ENCODE measurements around the gene TRIM25.

TRIM25 gene

DNA sequence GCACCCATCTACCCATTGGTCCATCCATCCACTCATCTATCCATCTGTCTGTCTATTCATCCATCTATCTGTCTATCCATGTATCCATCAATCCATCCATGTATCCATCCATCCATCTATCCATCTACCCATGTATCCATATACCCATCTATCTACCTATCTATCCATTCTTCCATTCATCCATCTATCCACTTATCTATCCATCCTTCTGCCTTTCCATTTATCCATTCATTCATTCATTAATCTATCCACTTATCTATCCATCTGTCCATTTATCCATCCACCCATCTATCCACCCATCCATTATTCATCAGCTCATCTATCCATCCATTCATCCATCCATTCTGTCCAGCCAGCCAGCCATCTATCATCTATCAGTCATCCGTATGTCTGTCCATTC is 21.5 kb downstream of the TRIM25 start:
- no peak for DNase-seq

DNA sequence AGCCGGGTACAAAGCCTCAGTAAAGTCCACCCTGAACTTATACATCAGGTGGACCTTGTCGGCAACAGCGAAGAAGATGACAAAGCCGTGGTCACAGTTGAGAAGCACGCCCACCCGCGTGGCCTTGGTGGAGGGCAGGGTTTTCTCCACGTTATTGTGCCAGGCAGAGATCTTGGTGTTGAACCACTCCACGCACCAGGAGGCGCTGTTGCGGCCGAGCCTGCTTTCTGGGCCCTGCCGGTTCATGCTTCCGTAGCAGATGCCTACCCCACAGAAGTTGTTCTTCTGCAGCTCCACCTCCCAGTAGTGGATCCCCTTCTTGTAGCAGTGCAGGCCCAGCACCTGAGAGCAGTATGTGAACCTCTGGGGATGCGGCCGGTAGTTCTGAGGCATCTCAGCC is 22.1 kb downstream of the TRIM25 start:
- no peak for DNase-seq

DNA sequence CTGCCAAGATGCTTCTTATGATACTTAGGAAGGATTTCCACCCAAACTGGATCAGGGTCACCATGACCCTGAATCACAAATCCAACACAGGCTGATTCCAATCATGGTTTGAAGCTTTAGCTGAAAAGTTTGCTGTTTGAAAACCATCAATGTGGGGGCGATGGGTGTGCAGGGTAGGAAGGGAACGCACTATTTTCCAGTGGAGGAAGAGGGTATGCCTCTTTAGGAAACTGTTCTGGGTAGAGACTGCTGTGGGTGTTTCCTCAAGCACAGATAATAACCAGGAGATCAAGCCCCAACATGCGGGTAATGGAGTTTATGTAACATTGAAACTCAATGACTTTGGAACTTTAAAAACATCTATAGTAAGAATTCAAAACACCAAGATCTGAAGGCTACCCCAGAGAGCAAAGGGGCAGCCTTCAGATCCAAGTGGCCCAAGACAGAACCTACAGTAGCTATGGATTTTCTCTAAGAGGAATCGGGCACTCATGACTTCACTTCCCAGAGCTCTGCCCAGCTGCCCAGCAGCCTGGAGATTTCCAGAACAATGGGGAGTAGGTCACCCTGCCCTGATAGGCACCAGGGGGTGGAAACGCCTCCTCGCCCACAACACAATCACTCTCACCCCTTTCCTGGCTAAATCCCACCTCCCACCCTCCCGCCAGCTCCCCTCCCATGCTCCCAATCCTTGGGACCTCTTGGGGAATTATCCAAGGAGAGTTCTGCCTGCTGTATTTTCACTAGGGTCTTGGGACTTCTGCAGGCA is 22.8 kb downstream of the TRIM25 start:
- no peak for DNase-seq

DNA sequence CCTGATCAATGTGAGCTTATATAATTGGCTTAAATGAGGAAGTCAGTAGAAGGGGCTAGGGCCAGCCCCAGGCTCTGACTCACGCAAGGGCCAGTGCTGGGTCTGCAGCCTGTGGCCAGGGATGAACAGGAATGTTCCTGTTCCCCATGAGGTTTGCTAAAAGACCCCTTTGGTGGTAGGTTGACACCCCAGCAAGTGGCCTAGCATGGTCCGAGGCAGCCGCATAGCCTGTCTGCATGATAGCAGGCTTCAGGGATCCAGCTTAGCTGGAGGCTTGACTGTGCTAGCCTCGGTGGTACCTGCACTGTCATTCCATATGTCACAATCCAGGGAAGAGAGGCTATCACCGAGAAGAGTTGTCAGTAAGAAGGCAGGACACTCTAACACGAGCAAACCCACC is 23.5 kb downstream of the TRIM25 start:
- DNase-seq, result no peak

DNA sequence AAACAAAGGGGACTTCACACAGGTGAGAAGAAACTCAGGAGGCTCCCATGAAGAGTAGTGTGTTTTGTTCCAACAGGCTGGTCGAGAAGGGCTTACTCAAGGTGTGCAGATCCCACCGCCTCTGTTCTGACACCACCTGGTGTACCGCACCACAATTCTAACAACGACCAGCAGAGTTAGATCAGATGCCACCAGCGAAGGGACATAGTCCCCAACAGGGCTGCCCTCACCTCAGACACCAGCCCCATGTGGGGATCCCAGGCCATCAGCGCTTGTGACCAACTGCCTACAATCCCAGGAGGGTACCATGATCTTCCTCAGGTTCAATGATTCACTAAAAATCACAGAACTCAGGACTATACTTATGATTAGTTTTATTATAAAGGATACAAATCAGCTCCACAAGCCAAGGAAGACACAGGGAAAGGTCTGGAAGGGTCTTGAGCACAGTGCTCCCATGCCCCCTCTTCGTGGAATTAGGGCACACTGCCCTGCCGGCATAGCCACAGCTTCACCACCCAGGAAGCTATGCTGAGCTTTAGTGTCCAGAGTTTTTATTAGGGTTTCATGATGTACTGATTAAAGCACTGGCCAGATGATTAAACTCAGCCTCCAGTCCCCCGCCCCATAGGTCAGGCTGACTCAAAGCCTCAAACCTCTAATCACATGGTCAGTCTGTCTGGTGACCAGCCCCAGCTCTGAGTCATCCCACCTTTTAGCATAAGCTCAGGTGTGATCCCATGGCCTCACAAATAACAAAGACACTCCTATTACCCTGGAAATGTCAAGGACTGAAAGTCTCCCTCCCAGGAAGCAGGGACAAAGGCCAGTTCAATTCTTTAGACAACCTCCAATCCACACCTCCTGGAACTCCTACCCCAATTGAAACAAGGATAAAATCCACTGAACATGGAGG is 26.0 kb downstream of the TRIM25 start:
- DNase-seq, result no peak

DNA sequence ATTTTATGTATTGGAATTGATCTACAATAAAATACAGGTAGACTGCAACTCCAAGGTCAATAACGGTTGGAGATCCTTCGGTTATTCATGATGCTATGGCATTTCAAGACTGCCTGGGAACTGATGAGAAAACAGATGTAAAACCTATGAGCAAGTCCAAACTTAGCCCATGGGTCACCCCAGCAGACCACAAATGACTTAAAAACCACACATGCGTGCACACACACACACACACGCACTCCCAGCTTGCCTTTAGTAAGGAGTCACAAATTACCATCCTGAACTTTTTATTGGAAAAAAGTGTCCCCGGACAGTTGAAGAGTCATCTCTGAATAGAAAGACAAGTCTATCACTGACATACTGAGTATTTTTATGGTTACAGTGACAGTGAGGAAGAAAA is 26.7 kb downstream of the TRIM25 start:
- DNase-seq, result no peak

DNA sequence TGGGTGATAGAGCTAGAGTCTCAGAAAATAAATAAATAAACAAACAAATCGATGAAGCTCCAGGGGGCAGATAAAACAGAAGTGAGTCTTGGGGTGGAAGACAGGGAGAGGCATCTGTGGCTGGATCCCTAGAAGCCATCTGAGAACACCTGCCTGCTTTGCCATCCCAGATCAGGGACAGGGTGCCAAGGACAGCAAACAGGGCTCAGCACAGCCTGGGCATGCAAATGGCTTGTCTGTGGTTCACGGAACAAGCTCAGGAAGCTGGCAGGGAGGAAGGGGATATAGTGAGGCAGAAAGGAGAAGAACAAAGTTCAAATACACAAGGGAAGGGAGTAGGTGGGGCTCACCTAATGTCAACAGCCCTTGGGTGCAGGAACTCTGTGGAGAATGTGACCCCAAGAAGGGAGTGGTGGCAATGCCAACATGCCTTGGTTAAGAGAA is 27.5 kb downstream of the TRIM25 start:
- DNase-seq, result no peak

DNA sequence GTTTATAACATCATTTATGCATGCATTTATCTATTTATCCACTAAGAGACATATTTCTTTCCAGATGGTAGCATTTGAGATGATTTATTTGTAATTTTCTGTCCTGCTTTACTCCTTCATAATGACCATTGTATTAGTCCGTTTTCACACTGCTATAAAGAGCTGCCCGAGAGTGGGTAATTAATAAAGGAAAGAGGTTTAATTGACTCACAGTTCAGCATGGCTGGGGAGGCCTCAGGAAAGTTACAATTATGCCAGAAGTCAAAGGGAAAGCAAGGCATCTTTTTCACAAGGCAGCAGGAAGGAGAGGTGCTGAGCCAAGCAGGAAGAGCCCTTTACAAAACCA is 28.6 kb downstream of the TRIM25 start:
- no peak for DNase-seq

DNA sequence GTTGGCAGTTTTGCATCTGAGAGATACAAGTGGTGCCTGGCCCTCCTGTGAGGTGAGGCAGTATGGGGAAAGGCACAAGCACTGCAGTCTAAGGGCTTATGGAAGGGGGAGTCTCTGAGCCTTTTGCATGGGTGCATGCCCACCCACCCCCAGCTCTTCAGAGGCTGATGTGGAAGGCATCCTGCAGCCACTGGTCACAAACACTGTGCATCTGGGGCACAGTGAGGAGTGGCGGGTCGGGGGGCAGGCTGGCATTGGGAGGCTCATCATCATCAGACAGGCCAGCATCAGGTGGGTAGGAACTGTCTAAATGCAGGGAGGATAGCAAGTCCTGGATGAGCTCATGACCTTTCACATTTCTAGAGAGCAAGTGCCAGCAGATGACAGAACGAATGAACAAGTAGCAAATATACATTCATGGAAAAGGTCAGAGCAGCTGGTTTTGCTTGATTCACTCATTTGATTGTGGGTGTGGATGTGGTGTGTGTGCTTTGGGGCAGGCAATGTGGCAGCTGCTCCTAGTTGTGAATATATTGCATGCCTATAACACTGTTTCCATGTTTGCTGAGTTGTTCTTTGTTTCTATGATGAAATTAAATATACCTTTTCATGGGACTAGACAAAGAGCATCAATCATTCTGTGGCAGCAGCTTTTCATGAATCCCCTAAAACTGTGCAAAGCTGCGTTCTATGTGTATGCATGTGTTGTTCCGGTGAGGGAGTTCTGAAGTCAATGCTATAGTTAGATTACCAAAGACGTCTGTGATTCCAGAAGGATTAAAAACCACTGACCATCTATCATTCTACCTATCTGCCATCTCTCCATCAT is 29.2 kb downstream of the TRIM25 start:
- peak; percentile 46 to 87 for DNase-seq

DNA sequence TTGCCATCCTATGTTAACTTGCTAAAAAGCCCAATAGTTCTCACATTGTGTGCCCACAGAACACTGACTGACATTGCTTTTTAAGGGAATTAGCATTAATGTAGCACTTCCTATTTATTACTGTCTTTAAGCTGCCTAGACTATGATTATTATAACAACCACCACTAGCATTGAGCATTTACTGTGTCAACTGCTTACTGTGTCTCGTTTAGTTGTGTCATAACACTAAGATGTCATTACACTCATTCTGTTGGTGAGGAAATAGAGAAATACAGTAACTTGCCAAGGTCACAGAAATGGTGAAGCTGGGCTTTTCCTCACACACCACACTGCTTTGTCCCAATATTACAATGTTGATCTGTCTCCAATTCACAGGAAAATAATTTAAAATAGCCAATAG is 30.2 kb downstream of the TRIM25 start:
- no peak for DNase-seq

DNA sequence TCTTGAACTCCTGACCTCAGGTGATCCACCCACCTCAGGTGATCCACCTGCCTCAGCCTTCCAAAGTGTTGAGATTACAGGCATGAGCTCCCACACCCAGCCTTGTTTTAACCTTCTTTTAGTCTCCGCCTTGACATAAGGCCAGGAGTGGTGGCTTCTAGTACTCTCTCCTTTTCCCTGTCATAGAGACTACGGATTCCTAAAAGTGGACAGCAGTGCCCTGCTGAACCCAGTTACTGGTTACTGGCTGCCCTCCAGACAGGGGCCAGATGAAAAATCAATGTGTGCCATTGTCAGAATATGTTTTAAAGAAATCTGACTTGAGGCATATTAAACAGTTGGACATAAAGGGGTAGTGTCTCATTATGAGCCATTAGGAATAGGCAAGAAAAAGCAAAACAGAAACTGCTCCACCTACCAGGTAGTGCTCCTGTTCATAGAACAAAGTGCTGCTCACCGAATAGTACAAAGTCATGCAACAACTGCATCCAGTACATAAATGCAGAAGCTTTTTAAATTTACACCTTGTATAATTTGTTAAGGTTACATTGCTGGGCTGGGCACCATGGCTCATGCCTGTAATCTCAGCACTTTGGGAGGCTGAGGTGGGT is 32.1 kb downstream of the TRIM25 start:
- no peak for DNase-seq

DNA sequence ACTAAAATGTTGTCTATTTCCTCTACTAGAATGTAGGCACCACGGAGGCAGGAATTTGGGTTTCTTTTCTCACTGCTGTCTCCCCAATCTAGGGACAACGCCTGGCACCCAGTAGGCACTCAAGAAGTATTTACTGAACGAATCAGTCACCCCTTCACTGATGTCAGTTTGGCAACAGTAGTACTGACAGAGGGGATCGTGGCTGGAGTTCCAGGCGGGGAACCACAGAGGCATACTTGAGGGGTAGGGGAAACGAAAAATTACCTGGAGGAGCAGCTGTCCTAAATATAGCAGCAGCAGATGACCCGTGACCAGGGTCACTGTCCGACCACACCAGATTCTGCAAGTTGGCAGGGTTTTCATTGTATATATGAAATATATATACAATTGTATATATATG is 33.3 kb downstream of the TRIM25 start:
- DNase-seq, result no peak

DNA sequence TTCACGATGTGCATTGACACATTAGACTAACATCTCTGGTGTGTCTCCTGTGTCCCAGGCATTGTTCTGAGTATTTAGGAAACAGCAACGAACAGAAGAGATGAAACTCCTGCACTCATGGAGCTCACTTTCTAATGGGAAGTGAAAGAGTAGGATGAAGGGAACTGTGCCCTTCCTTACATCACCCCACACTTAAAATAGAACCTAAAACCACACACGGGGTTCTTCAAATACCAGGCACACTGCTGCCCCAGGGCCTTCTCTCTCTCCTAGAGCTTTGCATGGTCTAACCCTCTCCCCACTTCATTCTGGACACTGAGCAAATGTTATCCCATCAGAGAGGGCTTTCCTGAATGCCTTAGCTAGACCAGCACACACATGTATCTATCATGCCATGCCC is 33.7 kb downstream of the TRIM25 start:
- no peak for DNase-seq

DNA sequence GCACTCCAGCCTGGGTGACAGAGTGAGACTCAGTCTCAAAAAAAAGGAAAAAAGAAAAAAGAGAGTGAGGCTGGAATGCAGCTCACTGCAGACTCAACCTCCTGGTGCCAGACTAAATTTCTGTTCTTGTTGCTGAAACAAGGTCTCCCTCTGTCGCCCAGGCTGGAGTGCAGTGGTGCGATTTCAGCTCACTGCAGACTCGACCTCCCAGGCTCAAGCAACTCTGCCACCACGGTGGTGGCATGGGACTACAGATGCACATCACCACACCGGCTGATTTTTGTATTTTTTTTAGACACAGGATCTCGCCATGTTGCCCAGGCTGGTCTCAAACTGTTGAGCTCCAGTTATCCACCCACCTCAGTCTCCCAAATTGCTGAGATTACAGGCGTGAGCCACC is 34.6 kb downstream of the TRIM25 start:
- no peak for DNase-seq

DNA sequence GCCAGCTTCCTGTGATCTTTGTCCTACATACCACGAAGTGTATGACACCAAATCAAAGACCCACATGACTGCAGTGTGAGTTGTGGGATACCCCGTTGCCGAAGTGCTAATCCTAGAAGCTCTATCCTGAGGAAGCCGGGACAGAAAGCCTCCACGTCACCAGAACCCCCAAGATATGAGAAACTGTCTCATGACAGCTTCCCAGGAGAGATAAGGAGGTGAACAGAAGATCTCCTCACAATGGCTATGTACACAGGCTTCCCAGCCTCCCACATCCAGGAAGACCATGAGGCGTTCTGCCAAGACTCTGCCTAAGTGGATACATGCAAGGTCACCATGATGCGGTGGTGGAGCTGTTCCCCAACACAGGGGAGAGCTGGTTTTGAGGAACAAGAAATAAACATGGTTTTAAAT is 37.1 kb downstream of the TRIM25 start:
- DNase-seq, result no peak

DNA sequence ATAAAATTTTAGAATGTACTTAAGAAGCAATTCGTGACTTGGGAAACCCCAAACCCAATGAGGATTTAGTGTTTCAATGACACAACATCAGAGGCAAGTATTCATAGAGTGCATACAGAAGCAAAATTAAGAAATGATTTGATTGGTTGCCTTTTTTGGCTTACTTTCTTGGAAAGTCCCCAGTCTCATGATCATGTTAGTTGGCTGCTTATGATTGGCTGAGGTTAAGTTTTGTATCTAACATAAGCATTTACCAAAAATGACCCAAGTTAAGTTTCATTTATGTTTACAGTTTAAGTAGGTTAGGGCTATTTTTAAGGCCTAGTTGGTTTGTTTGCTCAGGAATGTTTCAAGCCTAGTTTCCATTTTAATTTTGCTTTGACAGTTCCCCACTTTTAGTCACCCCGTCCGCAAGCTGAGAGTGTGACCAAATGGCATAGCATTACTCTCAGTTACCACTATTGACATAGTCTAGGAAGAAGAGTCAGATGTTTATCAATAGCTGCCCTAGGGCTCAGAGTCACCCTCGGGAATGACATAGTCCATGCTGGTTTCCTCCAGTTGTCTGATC is 43.7 kb downstream of the TRIM25 start:
- DNase-seq, result no peak

DNA sequence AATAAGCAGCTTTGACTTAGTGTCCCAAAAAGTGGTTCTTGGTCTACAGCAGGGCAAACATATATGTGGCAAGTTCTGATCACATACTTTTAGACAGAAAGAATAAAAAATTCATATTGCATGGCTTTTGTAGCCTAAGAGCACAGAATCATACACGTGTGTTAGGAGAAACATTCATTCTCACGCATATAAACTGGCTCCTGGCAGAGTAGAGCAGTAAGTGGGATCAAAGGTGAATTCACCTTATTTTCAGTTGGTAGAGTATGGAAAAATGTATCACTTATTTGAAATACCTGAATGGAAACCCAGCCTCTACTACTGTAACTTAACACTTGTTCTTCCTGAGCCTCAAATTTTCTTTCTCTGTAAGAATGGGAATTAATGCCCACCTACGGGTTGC is 45.1 kb downstream of the TRIM25 start:
- no peak for DNase-seq

DNA sequence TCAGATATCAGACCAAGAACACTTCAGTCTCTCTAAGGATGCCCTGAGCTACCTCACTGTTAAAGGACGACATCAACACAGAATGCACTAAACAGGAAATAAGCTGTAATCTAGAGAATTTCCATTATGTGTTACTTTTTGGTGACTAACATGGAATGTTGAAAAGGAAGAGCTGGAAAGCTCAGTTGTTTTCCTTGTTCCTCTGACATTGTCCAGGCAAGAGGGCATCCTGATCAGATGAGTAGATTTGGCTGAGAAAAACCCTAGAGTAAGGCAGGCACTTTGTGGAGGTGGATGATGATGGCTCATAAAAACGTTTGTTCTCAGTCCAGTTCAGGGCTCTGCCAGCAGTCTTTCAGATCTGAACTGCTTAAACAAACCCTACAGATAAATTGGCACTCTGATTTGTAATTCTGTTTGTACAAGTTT is 45.9 kb downstream of the TRIM25 start:
- peak in 1 of 2 experiments; percentile 15 for DNase-seq

DNA sequence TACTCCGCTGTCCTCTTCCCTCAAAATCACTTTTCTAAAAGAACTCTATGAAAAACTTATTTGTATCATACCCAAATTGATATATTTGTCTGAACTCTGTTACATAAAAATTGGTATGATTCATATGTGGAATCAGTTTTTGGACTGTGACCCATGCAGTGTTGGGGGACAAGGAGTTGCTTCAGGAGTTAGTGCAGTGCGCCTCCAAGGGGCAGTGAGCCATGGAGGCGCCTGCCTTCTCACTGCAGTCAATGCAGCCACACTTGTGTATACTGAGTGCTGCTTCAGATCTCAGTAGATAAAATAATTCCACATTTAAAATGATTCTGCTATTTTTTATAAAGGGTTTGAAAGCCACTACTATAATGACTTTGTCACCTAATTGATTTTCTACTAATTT is 47.4 kb downstream of the TRIM25 start:
- no peak for DNase-seq

DNA sequence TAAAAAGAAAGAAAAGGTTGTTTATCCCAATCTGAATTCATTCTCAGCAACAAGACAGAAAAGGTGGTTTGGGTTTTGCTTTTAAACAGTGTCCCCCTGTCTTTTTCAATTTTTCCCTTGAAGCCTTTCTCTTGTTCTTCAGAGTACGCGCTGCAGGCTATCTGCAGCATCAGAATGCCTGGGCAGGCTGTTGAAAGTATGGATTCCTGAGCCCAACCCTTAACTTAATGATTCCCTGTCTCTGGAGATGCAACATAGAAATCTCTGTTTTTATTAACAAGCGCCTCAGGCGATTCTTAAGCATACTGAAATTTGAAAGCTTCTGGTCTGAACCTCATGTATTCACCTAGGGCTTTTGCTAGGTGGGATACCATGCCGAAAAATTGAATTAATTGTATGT is 47.8 kb downstream of the TRIM25 start:
- no peak for DNase-seq

DNA sequence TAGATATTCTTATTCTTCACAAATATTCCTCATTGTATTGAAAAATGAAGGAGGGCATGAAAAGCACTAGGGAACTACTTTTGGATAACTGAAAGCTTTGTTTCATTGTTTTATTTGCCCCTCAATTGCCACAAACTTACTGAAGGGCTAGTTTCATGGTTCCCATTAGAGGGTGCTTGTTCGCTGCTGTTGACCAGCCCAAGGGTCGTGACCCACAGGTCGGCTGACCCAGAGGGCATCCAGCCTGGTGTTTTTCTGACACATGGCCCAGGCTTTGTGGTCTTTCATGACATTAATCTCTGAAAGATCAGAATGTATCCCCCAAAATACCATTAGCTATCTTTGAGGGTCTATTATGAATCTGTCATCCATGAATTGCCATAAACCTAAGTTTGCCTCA is 49.9 kb downstream of the TRIM25 start:
- no peak for DNase-seq

DNA sequence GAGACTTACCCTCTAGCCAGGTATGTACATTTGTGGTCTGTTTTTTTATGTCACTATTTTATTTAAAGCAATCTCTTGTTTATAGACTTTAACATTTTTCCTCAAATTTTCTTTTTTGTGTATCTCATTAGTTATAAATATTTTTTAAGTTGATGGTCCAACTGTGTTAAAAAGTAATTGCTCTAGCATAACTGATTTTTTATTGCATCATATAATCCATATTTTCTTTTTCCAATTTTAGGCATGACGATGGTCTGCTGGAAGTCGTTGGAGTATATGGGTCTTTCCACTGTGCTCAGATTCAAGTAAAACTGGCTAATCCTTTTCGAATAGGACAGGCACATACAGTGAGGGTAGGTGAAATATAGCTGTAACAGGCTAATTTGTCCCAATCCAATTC is 52.0 kb downstream of the TRIM25 start:
- no peak for DNase-seq

DNA sequence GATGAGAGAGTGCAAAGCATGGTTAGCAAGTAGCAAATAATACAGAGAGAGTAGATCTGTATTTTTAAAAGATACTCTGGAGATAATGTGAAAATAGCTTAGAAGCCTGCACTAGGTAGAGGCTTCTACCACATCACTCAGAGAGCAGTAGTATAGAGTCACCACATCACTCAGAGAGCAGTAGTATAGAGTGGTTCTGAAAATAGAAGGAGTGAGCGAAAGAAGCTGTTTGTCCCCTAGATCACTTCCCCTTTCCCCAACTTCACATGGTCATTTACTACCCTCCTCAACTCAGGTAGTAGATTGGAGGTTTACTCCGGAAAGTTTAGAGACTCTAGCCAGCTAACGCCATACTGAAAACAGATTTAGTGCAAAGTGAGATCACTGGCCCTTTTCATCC is 62.8 kb downstream of the TRIM25 start:
- no peak for DNase-seq

All from NCI-H2081 (cell line).